HG02623 (cell line): ENCODE results near the gene FGF12.
A peak's percentile ranks its signal among the peaks of the same experiment; 100 is the strongest.

Experiments
- ATAC-seq: cut with Tn5 transposase; IDR thresholded peaks from one replicate; pipeline ENCODE4 v1.9.1; 2021; ENCODE audit warnings: moderate library complexity; ENCODE audit not compliant: unreplicated experiment

The FGF12 gene

DNA sequence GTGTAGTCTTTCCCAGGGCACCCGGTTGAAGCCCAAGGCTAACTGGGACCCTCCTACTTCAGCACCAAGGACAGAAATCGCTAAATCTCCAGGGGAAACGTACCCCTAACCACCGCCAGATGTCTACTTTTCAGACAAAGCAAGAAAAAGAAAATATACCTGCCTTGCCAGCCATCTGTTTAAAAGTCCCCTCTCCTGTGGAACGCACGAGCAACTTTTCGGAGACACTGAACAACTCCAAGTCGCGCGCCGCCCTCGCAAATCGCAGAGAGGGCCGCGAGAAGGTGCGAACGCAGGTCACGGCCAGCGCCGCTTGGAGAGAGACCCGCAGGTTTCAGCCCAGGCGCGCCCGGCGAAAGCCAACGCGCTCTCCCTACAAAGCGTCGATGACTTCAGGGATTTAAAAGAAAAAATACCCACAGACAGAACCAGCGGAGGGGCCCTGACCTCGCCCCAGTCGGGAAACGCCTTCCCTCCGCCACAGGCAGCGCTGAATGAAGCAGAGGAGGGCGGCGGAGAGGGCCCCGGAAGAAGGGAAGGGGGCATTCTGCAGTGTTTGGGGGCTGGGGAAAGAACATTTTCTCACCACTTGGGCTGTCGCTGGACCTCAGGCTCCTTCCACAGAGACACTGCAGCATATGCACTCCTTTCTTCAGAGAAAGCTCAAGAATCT, 213.1 kb downstream of the FGF12 start:
- no peak for ATAC-seq

GRCh38 chr3:192505731-192506130, 221.6 kb downstream of the FGF12 start:
- ATAC-seq, result no peak

DNA sequence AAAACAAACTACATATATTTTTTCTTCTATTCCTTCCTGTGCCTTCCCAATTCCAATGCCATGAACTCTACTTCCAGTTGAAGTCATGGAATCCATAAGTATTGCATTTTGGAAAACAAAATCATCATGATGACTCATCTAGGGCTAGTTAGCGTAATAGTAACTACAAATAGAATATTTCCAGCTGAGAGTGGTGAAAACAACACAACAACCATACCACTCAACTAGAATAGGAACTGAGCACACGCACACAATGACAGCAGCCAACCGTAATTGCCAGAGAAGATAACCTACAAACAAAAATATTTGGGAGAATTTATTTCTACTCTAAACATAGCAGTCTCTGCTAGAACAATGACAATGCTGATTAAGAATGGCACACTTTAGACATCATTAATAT, 225.9 kb downstream of the FGF12 start:
- ATAC-seq, result no peak

GRCh38 chr3:192496905-192497587, 230.3 kb downstream of the FGF12 start:
- ATAC-seq, result no peak

DNA sequence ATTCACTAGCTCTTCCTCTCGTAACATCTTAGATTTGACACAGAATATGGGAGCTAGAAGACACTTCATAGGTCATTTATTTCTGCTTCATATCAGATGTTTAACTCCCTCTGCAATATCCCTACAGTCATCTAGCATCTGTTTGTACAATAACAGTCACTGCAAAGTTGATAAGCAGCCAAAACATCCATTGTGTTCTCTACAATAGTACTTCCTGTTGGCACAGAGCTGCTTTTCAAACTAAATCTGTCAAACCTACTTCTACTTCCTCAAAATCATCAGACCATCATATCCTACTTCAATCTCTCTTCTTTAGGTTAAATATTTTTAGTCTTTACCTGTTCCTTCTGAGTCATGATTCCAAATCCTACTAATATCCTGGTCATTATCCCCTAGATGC, 233.2 kb downstream of the FGF12 start:
- no peak for ATAC-seq

DNA sequence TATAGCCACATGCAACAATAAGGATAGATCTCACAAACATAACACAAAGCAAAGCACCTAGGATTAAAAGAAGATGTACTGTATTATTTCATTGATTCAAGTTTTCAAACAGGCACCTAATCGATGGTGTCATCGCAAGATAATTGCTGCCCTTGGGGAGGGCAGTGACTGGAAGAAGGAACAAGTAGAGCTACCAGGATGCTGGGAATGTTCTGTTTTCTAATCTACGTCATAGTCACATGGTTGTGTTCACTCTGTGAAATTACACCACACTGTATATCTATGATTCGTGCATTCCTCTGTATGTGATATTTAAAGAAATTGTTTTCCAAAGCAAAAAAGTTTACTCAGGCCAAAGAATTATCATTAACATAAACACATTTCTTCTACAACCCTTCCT, 236.6 kb downstream of the FGF12 start:
- no peak for ATAC-seq

- no peak for ATAC-seq
Observed at GRCh38 chr3:192489579-192489978, 237.8 kb downstream of the FGF12 start.

DNA sequence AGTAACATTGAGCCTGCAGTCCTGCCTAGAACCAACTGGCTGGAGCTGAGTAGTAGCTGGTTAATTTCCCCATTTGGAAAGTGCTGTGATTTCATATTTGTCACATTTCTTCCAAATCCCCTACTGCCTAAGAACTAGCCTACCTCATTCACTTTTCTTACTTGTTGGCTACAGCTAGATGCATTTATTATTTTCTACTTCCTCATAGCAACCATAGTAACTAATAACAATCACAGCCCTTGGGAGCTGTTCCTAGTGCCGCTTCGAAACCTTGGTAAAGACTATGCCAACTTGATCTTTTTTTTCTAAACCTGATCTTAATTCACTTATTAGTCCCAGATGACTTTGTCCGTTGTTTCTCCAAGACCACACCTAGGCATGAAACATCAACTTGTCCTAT, 240.3 kb downstream of the FGF12 start:
- ATAC-seq, result no peak

DNA sequence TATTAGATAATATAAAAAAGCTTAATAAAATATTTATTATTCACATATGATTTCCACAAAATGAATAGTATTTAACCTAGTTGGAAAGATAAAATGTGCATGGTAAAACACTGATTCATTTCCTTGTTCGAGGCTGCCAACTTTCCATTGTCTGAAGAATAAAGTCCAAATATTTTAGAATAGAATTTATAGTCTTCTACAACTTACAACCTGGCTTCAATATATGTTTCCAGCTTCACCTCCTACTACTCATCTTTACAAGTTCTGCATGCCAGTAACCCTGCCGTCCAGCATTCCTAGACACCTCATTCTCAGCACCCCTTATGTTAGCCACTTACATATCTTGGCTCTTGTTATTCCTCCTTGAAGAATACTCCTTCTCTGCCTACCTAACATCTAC, 244.5 kb downstream of the FGF12 start:
- ATAC-seq, result no peak

GRCh38 chr3:192482391-192482790, 244.9 kb downstream of the FGF12 start:
- ATAC-seq, result no peak

- no peak for ATAC-seq
Observed at GRCh38 chr3:192481638-192482037, 245.7 kb downstream of the FGF12 start.

- peak; percentile 96 for ATAC-seq
Observed at GRCh38 chr3:192467230-192468140, 259.9 kb downstream of the FGF12 start.

- ATAC-seq, result no peak
Observed at GRCh38 chr3:192449036-192449435, 278.3 kb downstream of the FGF12 start.

DNA sequence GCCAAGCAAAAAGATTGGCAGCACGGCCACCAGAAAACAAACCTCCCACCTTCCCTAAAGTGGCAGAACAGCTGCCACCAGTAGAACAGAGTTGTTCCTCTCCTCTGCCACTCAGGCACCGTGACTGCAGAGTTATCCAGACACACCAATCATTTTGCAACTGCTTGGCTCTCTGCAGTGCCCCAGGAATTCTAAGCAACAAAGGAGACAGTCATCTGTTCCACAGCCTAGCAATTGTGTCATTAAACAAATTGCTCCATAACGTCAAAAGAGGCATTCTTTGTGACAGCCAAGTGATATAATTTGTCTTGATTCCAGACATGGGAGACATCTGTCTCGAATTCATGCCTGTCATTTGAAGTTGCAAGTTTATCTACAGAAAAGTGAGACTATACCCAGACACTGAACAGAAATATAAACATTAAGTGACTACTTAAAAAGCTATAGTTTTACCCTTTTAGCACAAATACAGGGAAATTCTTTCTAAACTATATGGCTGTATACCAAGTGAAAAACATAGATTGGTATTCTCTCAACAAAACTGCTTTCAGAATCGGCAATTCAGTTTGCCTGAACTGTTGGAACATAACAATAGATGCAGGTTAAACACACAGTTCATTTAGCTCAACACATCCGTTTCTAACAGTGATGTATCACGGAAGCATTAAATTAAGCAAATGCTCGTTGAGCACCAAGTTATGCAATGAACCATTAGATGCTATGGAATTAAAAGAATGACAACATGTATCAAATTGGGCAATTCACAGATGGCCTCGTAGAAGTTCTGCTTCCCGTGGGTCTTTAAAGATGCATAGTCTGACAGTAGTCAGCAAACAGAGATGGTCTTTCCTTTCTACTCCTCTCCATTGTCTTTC, 281.3 kb downstream of the FGF12 start:
- ATAC-seq, result no peak

DNA sequence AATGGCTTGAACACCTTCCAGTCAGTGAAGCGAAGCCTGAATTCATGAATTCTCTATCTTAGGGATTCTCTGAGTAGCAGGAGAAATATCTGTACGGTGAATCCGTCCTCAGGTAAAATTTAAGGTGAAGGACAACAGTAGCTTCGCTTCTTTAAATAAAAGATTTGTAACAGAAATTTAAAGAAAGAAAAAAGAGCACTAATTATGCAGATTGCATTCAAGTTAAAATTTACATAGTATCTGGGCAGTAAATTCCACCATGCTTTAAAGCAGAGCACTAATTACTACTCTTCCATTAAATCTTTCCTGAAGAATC, 282.6 kb downstream of the FGF12 start:
- no peak for ATAC-seq

GRCh38 chr3:192444096-192444790, 283.1 kb downstream of the FGF12 start:
- peak; percentile 94 for ATAC-seq

DNA sequence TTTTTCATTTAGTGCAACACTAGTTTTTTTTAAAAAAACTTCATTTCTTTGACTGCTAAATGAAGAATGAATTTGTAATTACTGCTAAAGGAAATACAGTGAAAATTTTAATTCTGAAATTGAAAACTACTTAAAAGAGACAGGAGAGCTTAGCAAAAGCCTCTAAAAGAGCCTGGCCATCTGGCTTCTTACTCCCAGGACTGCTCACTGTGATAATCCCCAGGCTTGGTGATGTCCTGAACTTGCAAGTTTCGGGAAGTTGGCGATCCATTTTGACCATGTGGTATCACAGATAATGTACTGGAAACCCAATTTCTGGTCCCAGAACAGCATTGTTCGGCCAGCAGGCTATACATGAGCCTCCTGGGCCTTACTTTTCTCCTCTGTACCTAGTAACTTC, 292.1 kb downstream of the FGF12 start:
- ATAC-seq, result no peak

DNA sequence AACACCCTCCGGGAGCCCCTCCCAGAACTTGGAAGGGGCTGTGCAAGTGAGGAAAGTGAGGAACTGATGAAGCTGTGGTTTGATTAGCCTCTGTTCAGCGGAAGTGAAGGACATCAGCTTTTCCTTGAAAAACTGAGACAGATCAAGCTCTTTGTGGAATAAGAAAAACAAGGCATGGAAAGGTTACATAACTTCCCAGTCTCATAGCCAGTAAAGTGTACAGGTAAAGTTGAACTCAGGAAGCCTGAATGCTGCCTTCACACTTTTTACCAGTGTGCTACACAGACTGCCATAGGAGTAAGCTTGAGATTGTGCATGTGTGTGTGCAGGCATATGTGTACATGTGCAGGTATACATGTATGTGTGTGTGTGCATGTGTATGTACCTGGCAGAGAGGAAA, 293.2 kb downstream of the FGF12 start:
- no peak for ATAC-seq

- no peak for ATAC-seq
Observed at GRCh38 chr3:192433704-192434103, 293.6 kb downstream of the FGF12 start.

- no peak for ATAC-seq
Observed at GRCh38 chr3:192422997-192423342, 304.4 kb downstream of the FGF12 start.
